ENCODE data around the gene SPOPL. TPM values are rescaled to one million over a fixed set of nuclear protein-coding genes. Genes with fewer than 3 reads are reported as not detected.

Gene SPOPL
- total RNA-seq, 3 donors from 2014 or later (not counting 1 experiment from before 2014, with no cell fraction given) = 32.2 to 35.9 (median 33.8) TPM

DNA sequence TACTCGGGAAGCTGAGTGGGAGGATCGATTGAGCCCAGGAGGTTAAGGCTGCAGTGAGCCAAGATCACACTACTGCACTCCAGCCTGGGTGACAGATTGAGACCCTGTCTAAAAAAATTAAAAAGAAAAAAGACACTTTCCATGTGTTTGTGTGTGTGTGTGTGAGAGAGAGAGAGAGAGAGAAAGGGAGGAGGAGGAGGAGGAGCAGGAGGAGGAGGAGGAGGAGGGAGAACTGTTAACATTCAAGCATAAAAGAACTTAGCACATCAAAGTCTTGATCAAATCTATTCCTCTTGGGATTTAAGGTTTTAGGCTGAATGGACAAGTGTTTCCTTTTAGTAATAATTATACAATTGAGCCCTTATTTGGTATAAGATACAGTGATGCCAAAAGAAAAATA lies 75.5 kb downstream of the SPOPL start:
- Mint-ChIP-seq H3K27ac (no peak overlapping the region), H3K27me3 (ENCODE audit: low read depth in 2 of 2) (no peaks in the 10 kb centered on the region), H3K4me1 (peaks cover 0 to 7% of the 10 kb centered on the region in 2 donors), H3K4me3 (no peak overlapping the region), H3K36me3 (peaks cover 29% of the 10 kb centered on the region), H3K9me3 (peaks cover 0 to 6% of the 10 kb centered on the region in 2 donors)
- intact Hi-C loops (cut with micrococcal nuclease) = no loop called here
- Histone ChIP-seq H3K4me1 (ENCODE audit: control insufficient read depth, insufficient read depth, low read length) (no peaks in the 10 kb centered on the region), H3K9me3 (ENCODE audit: control insufficient read depth, insufficient read depth, low read length) (no peaks in the 10 kb centered on the region), H3K4me3 (ENCODE audit: low read length) (no peak overlapping the region), H3K27ac (ENCODE audit: low read length) (no peak overlapping the region), H3K27me3 (ENCODE audit: control insufficient read depth, insufficient read depth, low read length) (no peaks in the 10 kb centered on the region), H3K36me3 (ENCODE audit: control insufficient read depth, insufficient read depth, low read length) (peaks cover 12% of the 10 kb centered on the region)
- no peak for DNase-seq
- TF ChIP-seq, protein P1, sequence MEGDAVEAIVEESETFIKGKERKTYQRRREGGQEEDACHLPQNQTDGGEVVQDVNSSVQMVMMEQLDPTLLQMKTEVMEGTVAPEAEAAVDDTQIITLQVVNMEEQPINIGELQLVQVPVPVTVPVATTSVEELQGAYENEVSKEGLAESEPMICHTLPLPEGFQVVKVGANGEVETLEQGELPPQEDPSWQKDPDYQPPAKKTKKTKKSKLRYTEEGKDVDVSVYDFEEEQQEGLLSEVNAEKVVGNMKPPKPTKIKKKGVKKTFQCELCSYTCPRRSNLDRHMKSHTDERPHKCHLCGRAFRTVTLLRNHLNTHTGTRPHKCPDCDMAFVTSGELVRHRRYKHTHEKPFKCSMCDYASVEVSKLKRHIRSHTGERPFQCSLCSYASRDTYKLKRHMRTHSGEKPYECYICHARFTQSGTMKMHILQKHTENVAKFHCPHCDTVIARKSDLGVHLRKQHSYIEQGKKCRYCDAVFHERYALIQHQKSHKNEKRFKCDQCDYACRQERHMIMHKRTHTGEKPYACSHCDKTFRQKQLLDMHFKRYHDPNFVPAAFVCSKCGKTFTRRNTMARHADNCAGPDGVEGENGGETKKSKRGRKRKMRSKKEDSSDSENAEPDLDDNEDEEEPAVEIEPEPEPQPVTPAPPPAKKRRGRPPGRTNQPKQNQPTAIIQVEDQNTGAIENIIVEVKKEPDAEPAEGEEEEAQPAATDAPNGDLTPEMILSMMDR (IDR thresholded peaks at IDR 0.05) = no peak
- WGBS (ENCODE audit: insufficient coverage) = 92% methylated on average over 2 of the region's 2 CpGs
- no peak for ATAC-seq

DNA sequence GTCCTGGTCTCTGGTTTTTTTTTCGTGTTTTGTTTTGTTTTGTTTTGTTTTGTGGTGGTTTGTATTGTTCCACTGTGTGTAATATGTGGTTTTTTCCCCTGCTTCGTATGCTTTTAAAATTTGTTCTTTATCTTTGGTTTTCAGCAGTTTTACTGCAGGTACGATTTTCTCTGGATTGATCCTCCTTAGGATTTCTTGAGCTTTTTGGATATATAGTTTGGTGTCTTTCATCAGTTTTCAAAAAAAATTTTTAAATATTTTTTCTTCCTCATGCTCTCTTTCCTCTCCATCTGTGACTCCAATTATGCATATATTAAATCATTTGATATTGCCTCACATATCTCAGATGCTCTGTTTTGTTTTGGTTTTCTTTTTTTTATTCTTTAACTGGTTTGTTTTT lies 78.0 kb downstream of the SPOPL start:
- DNase-seq = no peak
- TF ChIP-seq, protein P1 (IDR thresholded peaks at IDR 0.05) = no peak
- intact Hi-C loops (cut with micrococcal nuclease) = no loop called here
- Histone ChIP-seq H3K4me3 (ENCODE audit: low read length) (no peak overlapping the region), H3K27me3 (ENCODE audit: control insufficient read depth, insufficient read depth, low read length) (no peaks in the 10 kb centered on the region), H3K27ac (ENCODE audit: low read length) (no peak overlapping the region), H3K9me3 (ENCODE audit: control insufficient read depth, insufficient read depth, low read length) (no peaks in the 10 kb centered on the region), H3K36me3 (ENCODE audit: control insufficient read depth, insufficient read depth, low read length) (peaks cover 8% of the 10 kb centered on the region), H3K4me1 (ENCODE audit: control insufficient read depth, insufficient read depth, low read length) (no peaks in the 10 kb centered on the region)
- WGBS (ENCODE audit: insufficient coverage) = 88% methylated on average over 2 of the region's 3 CpGs
- H3K27ac Mint-ChIP-seq = no peak overlapping the region
- H3K36me3 Mint-ChIP-seq = peaks cover 28% of the 10 kb centered on the region
- no peak overlapping the region for H3K4me3 Mint-ChIP-seq
- no peak for ATAC-seq
- H3K9me3 Mint-ChIP-seq = peaks cover 0 to 6% of the 10 kb centered on the region in 2 donors
- no peaks in the 10 kb centered on the region for H3K27me3 Mint-ChIP-seq (ENCODE audit: low read depth in 2 of 2)
- peaks cover 0 to 7% of the 10 kb centered on the region in 2 donors for H3K4me1 Mint-ChIP-seq

DNA sequence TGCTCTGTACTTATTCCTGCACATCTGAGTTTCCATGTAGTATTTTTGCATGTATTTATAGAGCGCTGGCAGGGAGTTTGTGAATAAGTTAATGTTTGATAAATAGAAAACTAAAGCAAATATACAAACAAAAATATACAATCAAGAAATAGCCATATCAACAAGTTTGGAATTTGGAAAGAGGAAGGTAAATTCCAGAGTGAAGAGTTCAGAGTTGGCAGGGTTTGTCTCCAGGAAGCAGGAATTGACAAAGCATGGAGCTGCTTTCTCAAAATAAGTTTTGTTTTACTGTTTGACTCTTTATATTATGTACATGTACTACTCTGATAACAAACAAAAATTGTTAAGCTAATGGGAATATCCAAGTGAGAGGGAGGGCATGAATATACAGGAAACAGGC lies 80.3 kb downstream of the SPOPL start:
- Mint-ChIP-seq H3K4me1 (peaks cover 0 to 7% of the 10 kb centered on the region in 2 donors), H3K36me3 (peaks cover 21% of the 10 kb centered on the region), H3K9me3 (peaks cover 0 to 3% of the 10 kb centered on the region in 2 donors), H3K27ac (no peak overlapping the region), H3K27me3 (ENCODE audit: low read depth in 2 of 2) (no peaks in the 10 kb centered on the region), H3K4me3 (no peak overlapping the region)
- H3K4me3 ChIP-seq (ENCODE audit: low read length) = no peak overlapping the region
- H3K27ac ChIP-seq (ENCODE audit: low read length) = no peak overlapping the region
- ATAC-seq = no peak
- no peak for DNase-seq
- intact Hi-C loops (cut with micrococcal nuclease) = no loop called here
- TF ChIP-seq, protein P1 (IDR thresholded peaks at IDR 0.05) = no peak
- no peaks in the 10 kb centered on the region for H3K4me1 ChIP-seq (ENCODE audit: control insufficient read depth, insufficient read depth, low read length)
- H3K9me3 ChIP-seq (ENCODE audit: control insufficient read depth, insufficient read depth, low read length) = no peaks in the 10 kb centered on the region
- peaks cover 7% of the 10 kb centered on the region for H3K36me3 ChIP-seq (ENCODE audit: control insufficient read depth, insufficient read depth, low read length)
- no peaks in the 10 kb centered on the region for H3K27me3 ChIP-seq (ENCODE audit: control insufficient read depth, insufficient read depth, low read length)
- no CpG with 5 or more reads among the region's 1 CpG for WGBS (ENCODE audit: insufficient coverage)

DNA sequence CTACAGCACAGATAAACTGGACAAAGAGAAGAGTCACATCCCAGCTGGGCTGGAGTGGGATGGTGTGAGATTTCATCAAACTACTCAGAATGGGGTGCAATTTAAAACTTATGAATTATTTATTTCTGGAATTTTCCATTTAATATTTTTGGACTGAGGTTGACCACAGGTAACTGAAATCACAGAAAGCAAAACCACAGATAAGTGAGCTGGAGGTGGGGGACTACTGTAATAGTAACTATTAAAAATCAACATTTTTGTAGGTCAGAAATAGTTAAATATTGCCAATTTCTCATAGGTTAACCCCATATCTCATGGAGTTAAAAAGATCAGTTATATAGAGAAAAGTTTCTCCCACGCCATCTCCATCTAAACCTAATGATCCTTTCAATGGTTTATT lies 88.1 kb downstream of the SPOPL start:
- H3K27ac Mint-ChIP-seq = no peak overlapping the region
- DNase-seq = no peak
- H3K27me3 ChIP-seq (ENCODE audit: control insufficient read depth, insufficient read depth, low read length) = no peaks in the 10 kb centered on the region
- ATAC-seq = no peak
- no peak overlapping the region for H3K4me3 Mint-ChIP-seq
- H3K27ac ChIP-seq (ENCODE audit: low read length) = no peak overlapping the region
- no peaks in the 10 kb centered on the region for H3K27me3 Mint-ChIP-seq (ENCODE audit: low read depth in 2 of 2)
- intact Hi-C loops (cut with micrococcal nuclease) = no loop called here
- TF ChIP-seq, protein P1 (IDR thresholded peaks at IDR 0.05) = no peak
- no peak overlapping the region for H3K4me3 ChIP-seq (ENCODE audit: low read length)
- no peaks in the 10 kb centered on the region for H3K36me3 ChIP-seq (ENCODE audit: control insufficient read depth, insufficient read depth, low read length)
- peaks cover 11% of the 10 kb centered on the region for H3K36me3 Mint-ChIP-seq
- H3K4me1 ChIP-seq (ENCODE audit: control insufficient read depth, insufficient read depth, low read length) = no peaks in the 10 kb centered on the region
- H3K4me1 Mint-ChIP-seq = no peaks in the 10 kb centered on the region
- no peaks in the 10 kb centered on the region for H3K9me3 ChIP-seq (ENCODE audit: control insufficient read depth, insufficient read depth, low read length)
- no peaks in the 10 kb centered on the region for H3K9me3 Mint-ChIP-seq
- WGBS (ENCODE audit: insufficient coverage) = no CpG with 5 or more reads among the region's 1 CpG
